ENCODE data around the gene HMCN2. TPM values are rescaled to one million over a fixed set of nuclear protein-coding genes. Genes with fewer than 3 reads are reported as not detected.

Gene HMCN2
- total RNA-seq, 1 experiment from 2014 or later: 8.6 TPM

- H3K27ac ChIP-seq (ENCODE audit: insufficient read length, low read depth, low read length): no peak overlapping the region
- Mint-ChIP-seq H3K27me3 (ENCODE audit: low read depth) (no peaks in the 10 kb centered on the region; the same call in 1 of the 2 replicates), H3K27ac (no peak overlapping the region), H3K4me3 (no peak overlapping the region), H3K4me1 (peaks cover 27 to 37% of the 10 kb centered on the region in 2 experiments), H3K9me3 (no peaks in the 10 kb centered on the region), H3K36me3 (ENCODE audit: insufficient read depth in 1 of 3, low read depth in 3 of 3) (peaks cover 4 to 28% (median 8%) of the 10 kb centered on the region in 3 experiments; a peak in 6 of 7 replicates)
- H2BK12ac ChIP-seq (ENCODE audit: insufficient read length, low read depth, low read length): no peak overlapping the region
- no peak overlapping the region for H2AK5ac ChIP-seq (ENCODE audit: insufficient read length, low read length)
- H3K56ac ChIP-seq (ENCODE audit: insufficient read length, low read depth, low read length): no peak overlapping the region
- no peak overlapping the region for H2AFZ ChIP-seq (ENCODE audit: low read length)
- no peak overlapping the region for H2BK5ac ChIP-seq (ENCODE audit: insufficient read length, low read length)
- no peak for DNase-seq
- no peaks in the 10 kb centered on the region for H3K9me3 ChIP-seq (ENCODE audit: control insufficient read depth, low read depth, low read length)
- H3K14ac ChIP-seq (ENCODE audit: insufficient read depth, low read length): no peak overlapping the region
- H3K79me1 ChIP-seq (ENCODE audit: insufficient read depth, low read depth, low read length, poor library complexity, severe bottlenecking): no peaks in the 10 kb centered on the region
- H3K4me2 ChIP-seq (ENCODE audit: insufficient read depth, insufficient read length, low read length): no peak overlapping the region
- no CpG with 5 or more reads among the region's 6 CpGs for WGBS (ENCODE audit: extremely low coverage, insufficient read length, low lambda C conversion rate)
- H4K8ac ChIP-seq (replicated peaks; ENCODE audit: insufficient read length, low read depth, low read length): no peak overlapping the region
- no peak for TF ChIP-seq CTCF (conservative IDR thresholded peaks at IDR 0.05)
- no peaks in the 10 kb centered on the region for H3K27me3 ChIP-seq (ENCODE audit: insufficient read depth, low read length)
- H2BK15ac ChIP-seq (ENCODE audit: low read depth, low read length): no peak overlapping the region
- H4K20me1 ChIP-seq (ENCODE audit: control insufficient read depth, insufficient read depth, insufficient read length): no peaks in the 10 kb centered on the region
- H2BK20ac ChIP-seq (ENCODE audit: low read depth, low read length, poor library complexity, severe bottlenecking): no peak overlapping the region
- H3K23ac ChIP-seq (ENCODE audit: insufficient read length, low read depth, low read length): no peak overlapping the region
- no peak overlapping the region for H4K5ac ChIP-seq (ENCODE audit: insufficient read length, low read depth, low read length)
- H3K23me2 ChIP-seq (ENCODE audit: insufficient read length, low read depth, low read length, poor library complexity, severe bottlenecking): no peaks in the 10 kb centered on the region
- H2BK120ac ChIP-seq (ENCODE audit: low read depth, low read length, poor library complexity, severe bottlenecking): no peak overlapping the region
- no peak overlapping the region for H3T11ph ChIP-seq (ENCODE audit: low read length)
- no peak overlapping the region for H4K91ac ChIP-seq (ENCODE audit: insufficient read length, low read depth, low read length)
- H3K4me1 ChIP-seq (ENCODE audit: insufficient read depth, low read length): no peaks in the 10 kb centered on the region; the same call in 1 of the 2 replicates
- H3K9ac ChIP-seq (ENCODE audit: extremely low read depth, insufficient read length, low read length): no peak overlapping the region
- no peak overlapping the region for H3K18ac ChIP-seq (ENCODE audit: insufficient read length, low read depth, low read length)
- no peak overlapping the region for H3K4ac ChIP-seq (ENCODE audit: low read depth, low read length)
- H3K79me2 ChIP-seq (ENCODE audit: insufficient read depth, low read length): no peaks in the 10 kb centered on the region
Measured at GRCh38 chr9:130292106-130292505, 26.5 kb downstream of the HMCN2 start.

Measured in H9 (cell line).